Measurements from ENCODE around the gene TRMT1.

TRMT1 gene

GRCh38 chr19:13163609-13164342 lies 47.2 kb upstream of the TRMT1 start:
- TF ChIP-seq TCF12 (IDR thresholded peaks at IDR 0.05; ENCODE audit: low read depth) (peak; percentile 72), USF1 (IDR thresholded peaks at IDR 0.05) (no peak), RAD21 (IDR thresholded peaks at IDR 0.05; ENCODE audit: low read depth) (peak; percentile 5; the same call in 1 of the 2 replicates), FOXM1 (IDR thresholded peaks at IDR 0.05; ENCODE audit: borderline replicate concordance, low read depth) (no peak; the same call in 1 of the 2 replicates), CREB1 (IDR thresholded peaks at IDR 0.05; ENCODE audit: low read depth) (no peak), YY1 (IDR thresholded peaks at IDR 0.05; ENCODE audit: low read depth) (0 out of 2 replicates have a peak, but pooled peaks have one; percentile 14), TEAD4 (IDR thresholded peaks at IDR 0.05) (no peak), TAF1 (IDR thresholded peaks at IDR 0.05; ENCODE audit: low read depth) (no peak), EGR1 (IDR thresholded peaks at IDR 0.05) (no peak), REST (IDR thresholded peaks at IDR 0.05; ENCODE audit: low read depth) (no peak), NFIC (IDR thresholded peaks at IDR 0.05) (peak; percentile 46), ZBTB7A (IDR thresholded peaks at IDR 0.05; ENCODE audit: low read depth) (no peak), MAX (IDR thresholded peaks at IDR 0.05) (no peak), CEBPB (IDR thresholded peaks at IDR 0.05) (no peak), EP300 (IDR thresholded peaks at IDR 0.05; ENCODE audit: borderline replicate concordance) (no peak)

GRCh38 chr19:13162724-13163608 lies 46.4 kb upstream of the TRMT1 start:
- peak; percentile 41 for TF ChIP-seq TAF1 (IDR thresholded peaks at IDR 0.05; ENCODE audit: low read depth)
- peak; percentile 84 for TF ChIP-seq EP300 (IDR thresholded peaks at IDR 0.05; ENCODE audit: borderline replicate concordance)
- peak; percentile 97 for TF ChIP-seq MAX (IDR thresholded peaks at IDR 0.05)
- 0 out of 2 replicates have a peak, but pooled peaks have one; percentile 34 for TF ChIP-seq CEBPB (IDR thresholded peaks at IDR 0.05)
- peak; percentile 71 for TF ChIP-seq FOXM1 (IDR thresholded peaks at IDR 0.05; ENCODE audit: borderline replicate concordance, low read depth)
- peak; percentile 44; the same call in 1 of the 2 replicates for TF ChIP-seq USF1 (IDR thresholded peaks at IDR 0.05)
- TF ChIP-seq EGR1 (IDR thresholded peaks at IDR 0.05): peak; percentile 93
- no peak for TF ChIP-seq REST (IDR thresholded peaks at IDR 0.05; ENCODE audit: low read depth)
- no peak; the same call in 1 of the 2 replicates for TF ChIP-seq CREB1 (IDR thresholded peaks at IDR 0.05; ENCODE audit: low read depth)
- TF ChIP-seq RAD21 (IDR thresholded peaks at IDR 0.05; ENCODE audit: low read depth): peak; percentile 36
- peak; percentile 30; the same call in 1 of the 2 replicates for TF ChIP-seq YY1 (IDR thresholded peaks at IDR 0.05; ENCODE audit: low read depth)
- peak; percentile 66; the same call in 1 of the 2 replicates for TF ChIP-seq TEAD4 (IDR thresholded peaks at IDR 0.05)
- TF ChIP-seq TCF12 (IDR thresholded peaks at IDR 0.05; ENCODE audit: low read depth): peak; percentile 90
- peak; percentile 84 for TF ChIP-seq NFIC (IDR thresholded peaks at IDR 0.05)
- peak; percentile 100 for TF ChIP-seq ZBTB7A (IDR thresholded peaks at IDR 0.05; ENCODE audit: low read depth)

- no peak for TF ChIP-seq ZBTB7A (IDR thresholded peaks at IDR 0.05; ENCODE audit: low read depth)
- no peak for TF ChIP-seq TAF1 (IDR thresholded peaks at IDR 0.05; ENCODE audit: low read depth)
- TF ChIP-seq TEAD4 (IDR thresholded peaks at IDR 0.05): no peak
- TF ChIP-seq MAX (IDR thresholded peaks at IDR 0.05): no peak
- TF ChIP-seq FOXM1 (IDR thresholded peaks at IDR 0.05; ENCODE audit: borderline replicate concordance, low read depth): no peak
- TF ChIP-seq TCF12 (IDR thresholded peaks at IDR 0.05; ENCODE audit: low read depth): no peak
- no peak for TF ChIP-seq CREB1 (IDR thresholded peaks at IDR 0.05; ENCODE audit: low read depth)
- no peak for TF ChIP-seq EP300 (IDR thresholded peaks at IDR 0.05; ENCODE audit: borderline replicate concordance)
- no peak for TF ChIP-seq REST (IDR thresholded peaks at IDR 0.05; ENCODE audit: low read depth)
- no peak for TF ChIP-seq RAD21 (IDR thresholded peaks at IDR 0.05; ENCODE audit: low read depth)
- no peak for TF ChIP-seq CEBPB (IDR thresholded peaks at IDR 0.05)
- no peak for TF ChIP-seq USF1 (IDR thresholded peaks at IDR 0.05)
- TF ChIP-seq YY1 (IDR thresholded peaks at IDR 0.05; ENCODE audit: low read depth): no peak
- no peak for TF ChIP-seq NFIC (IDR thresholded peaks at IDR 0.05)
- TF ChIP-seq EGR1 (IDR thresholded peaks at IDR 0.05): no peak
These were observed 44.0 kb upstream of the TRMT1 start for GRCh38 chr19:13160557-13160956.

Measured in Ishikawa (cell line).